K562 (cell line): ENCODE results near the gene STAT6. TPM values are rescaled to one million over a fixed set of nuclear protein-coding genes. Genes with fewer than 3 reads are reported as not detected.

Experiments
- BCL6 ChIP-seq: fragments of 250-450 bp; sonication (Bioruptor Pico); IDR thresholded peaks from 2 replicates; pipeline ENCODE4 v1.4.0; 2020
- CSDE1 ChIP-seq, 2 experiments: fragments of 450-650 bp; IDR thresholded peaks; 2 replicates each; pipeline ENCODE4 v1.6.1; 2016; ENCODE audit warnings: mild to moderate bottlenecking in 1 of 2
- GATAD2A ChIP-seq: fragments of 450-650 bp; IDR thresholded peaks from 2 replicates; pipeline ENCODE4 v1.6.1; 2017
- HMGN3 ChIP-seq: IDR thresholded peaks from 2 replicates; pipeline ENCODE4 v1.6.1; 2011; ENCODE audit warnings: borderline replicate concordance, low read depth, mild to moderate bottlenecking, mixed read lengths, low read length; ENCODE audit not compliant: insufficient read length; ENCODE audit errors: extremely low read depth
- HSF4 ChIP-seq: fragments of 250-450 bp; sonication (Bioruptor Pico); IDR thresholded peaks from 2 replicates; pipeline ENCODE4 v2.1.2; 2022; ENCODE audit warnings: mild to moderate bottlenecking, moderate library complexity, borderline replicate concordance
- KDM4B ChIP-seq, 2 experiments: fragments of 450-650 bp in 1 of 2; sonication (generic) in 1 of 2; IDR thresholded peaks; 2 replicates each; pipeline ENCODE4 v1.6.1; 2016 to 2017; ENCODE audit warnings: borderline replicate concordance in 2 of 2, antibody characterized with exemption in 1 of 2, low read depth in 1 of 2, mild to moderate bottlenecking in 1 of 2
- NEUROD1 ChIP-seq: fragments of 150-350 bp; IDR thresholded peaks from 2 replicates; pipeline ENCODE4 v1.6.1; 2014; ENCODE audit warnings: borderline replicate concordance, low read length, low read depth; ENCODE audit not compliant: partially characterized antibody
- NR3C1 ChIP-seq: sonication (generic); formaldehyde crosslinking; IDR thresholded peaks from 2 replicates; pipeline ENCODE4 v1.8.1; 2022; ENCODE audit warnings: missing genetic modification reagents
- OTX1 ChIP-seq: fragments of 450-650 bp; formaldehyde crosslinking; IDR thresholded peaks from 2 replicates; pipeline ENCODE4 v1.4.0; 2022; ENCODE audit warnings: mild to moderate bottlenecking
- XRCC4 ChIP-seq: IDR thresholded peaks from one replicate; pipeline ENCODE4 v1.6.1; 2011; ENCODE audit not compliant: insufficient read depth, insufficient read length; ENCODE audit errors: extremely low read depth
- ZNF133 ChIP-seq: fragments of 250-450 bp; sonication (Bioruptor Pico); IDR thresholded peaks from 2 replicates; pipeline ENCODE4 v1.4.0; 2020; ENCODE audit warnings: mild to moderate bottlenecking
- ZNF311 ChIP-seq: fragments of 250-450 bp; sonication (Bioruptor Pico); IDR thresholded peaks from 2 replicates; pipeline ENCODE4 v1.4.0; 2020; ENCODE audit warnings: mild to moderate bottlenecking, moderate library complexity
- polyA plus RNA-seq, 8 experiments: library from polyadenylated mRNA; depleted of rRNA in 4 of 8; stranded (reverse) in 5 of 8; unstranded in 3 of 8; fragments of >200 nt; fragmentation: Nextera tagmentation in 2 of 8; fragmentation: Illumina TruSeq in 1 of 8; extraction: Ambion mirVana in 2 of 8; extraction: Trizol in 1 of 8; gene quantifications; 2 replicates each; pipeline versions ENCODE4 v1.2.1 to v1.2.3, GENCODE V29; 2011 to 2014; ENCODE audit warnings: inconsistent platforms in 1 of 8, missing spikeins in 1 of 8
- total RNA-seq, 7 experiments: library from RNA; depleted of rRNA in 6 of 7; stranded (reverse); fragments of >200 nt in 6 of 7; fragmentation: Illumina TruSeq in 2 of 7; extraction: Trizol in 2 of 7; gene quantifications; 2 replicates each; pipeline versions ENCODE4 v1.2.1 to v1.2.3, GENCODE V29; 2011 to 2021; ENCODE audit warnings: low replicate concordance in 1 of 7
- TF ChIP-seq, protein P1 (sequence below): fragments of 200-800 bp; sonication (Bioruptor generic); IDR thresholded peaks from 2 replicates; pipeline ENCODE4 v1.6.1; 2016; ENCODE audit warnings: missing genetic modification characterization, missing compliant biosample characterization
- TF ChIP-seq, protein P2 (sequence below): fragments of 450-650 bp; IDR thresholded peaks from 2 replicates; pipeline ENCODE4 v1.6.1; 2016; ENCODE audit warnings: low read depth

The STAT6 gene
- total and polyA plus RNA-seq, 9 of the 15 experiments (the other 6 are each of a cell fraction or from before 2014, with no cell fraction given) = 2.4 to 49.5 (median 26.5) TPM

DNA sequence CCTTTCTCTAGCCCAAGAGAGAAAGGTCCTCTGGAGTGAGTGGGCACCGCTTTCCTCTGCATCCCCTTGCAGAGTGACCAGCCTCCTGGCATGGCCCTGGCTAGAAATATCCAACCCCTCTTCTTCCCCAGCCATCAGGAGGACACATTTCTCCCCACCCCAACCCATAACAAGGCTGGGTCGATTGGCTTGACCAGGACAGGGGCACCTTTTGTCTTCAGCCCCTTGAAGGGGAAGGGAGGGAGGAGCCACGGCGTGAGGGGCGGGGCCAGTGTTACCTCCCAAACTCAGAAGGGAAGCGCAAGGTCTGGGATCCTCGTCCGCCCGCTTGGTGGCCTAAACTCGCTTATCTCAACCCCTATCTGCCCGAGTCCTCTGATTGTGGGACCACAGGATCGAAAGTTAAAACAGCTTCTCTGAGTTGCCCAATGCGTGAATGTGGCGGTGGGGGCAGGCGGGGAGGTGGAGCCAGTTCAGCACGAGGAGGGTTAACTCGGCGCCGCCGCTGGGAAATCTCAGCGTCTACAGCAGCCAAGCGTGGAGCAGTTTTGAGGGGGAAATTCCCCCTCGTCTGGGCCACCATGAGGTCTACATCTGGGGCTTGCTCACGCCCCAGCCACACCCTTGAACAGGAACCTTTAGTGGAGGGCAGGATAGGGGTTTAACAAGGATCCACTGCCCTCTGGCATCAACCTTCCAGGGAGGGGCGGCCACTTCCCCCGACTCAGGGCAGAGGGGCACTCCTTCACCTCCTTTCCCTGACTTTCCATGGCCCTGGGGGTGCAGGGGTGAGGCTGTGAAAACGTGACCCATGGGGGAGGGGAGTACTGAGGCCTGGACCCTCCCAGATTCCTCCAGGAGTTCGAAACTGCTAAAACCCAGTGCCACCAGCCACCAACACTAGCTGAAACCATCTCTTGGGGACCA lies 795 bp downstream of the STAT6 start (continued):
- TF ChIP-seq, protein P1, sequence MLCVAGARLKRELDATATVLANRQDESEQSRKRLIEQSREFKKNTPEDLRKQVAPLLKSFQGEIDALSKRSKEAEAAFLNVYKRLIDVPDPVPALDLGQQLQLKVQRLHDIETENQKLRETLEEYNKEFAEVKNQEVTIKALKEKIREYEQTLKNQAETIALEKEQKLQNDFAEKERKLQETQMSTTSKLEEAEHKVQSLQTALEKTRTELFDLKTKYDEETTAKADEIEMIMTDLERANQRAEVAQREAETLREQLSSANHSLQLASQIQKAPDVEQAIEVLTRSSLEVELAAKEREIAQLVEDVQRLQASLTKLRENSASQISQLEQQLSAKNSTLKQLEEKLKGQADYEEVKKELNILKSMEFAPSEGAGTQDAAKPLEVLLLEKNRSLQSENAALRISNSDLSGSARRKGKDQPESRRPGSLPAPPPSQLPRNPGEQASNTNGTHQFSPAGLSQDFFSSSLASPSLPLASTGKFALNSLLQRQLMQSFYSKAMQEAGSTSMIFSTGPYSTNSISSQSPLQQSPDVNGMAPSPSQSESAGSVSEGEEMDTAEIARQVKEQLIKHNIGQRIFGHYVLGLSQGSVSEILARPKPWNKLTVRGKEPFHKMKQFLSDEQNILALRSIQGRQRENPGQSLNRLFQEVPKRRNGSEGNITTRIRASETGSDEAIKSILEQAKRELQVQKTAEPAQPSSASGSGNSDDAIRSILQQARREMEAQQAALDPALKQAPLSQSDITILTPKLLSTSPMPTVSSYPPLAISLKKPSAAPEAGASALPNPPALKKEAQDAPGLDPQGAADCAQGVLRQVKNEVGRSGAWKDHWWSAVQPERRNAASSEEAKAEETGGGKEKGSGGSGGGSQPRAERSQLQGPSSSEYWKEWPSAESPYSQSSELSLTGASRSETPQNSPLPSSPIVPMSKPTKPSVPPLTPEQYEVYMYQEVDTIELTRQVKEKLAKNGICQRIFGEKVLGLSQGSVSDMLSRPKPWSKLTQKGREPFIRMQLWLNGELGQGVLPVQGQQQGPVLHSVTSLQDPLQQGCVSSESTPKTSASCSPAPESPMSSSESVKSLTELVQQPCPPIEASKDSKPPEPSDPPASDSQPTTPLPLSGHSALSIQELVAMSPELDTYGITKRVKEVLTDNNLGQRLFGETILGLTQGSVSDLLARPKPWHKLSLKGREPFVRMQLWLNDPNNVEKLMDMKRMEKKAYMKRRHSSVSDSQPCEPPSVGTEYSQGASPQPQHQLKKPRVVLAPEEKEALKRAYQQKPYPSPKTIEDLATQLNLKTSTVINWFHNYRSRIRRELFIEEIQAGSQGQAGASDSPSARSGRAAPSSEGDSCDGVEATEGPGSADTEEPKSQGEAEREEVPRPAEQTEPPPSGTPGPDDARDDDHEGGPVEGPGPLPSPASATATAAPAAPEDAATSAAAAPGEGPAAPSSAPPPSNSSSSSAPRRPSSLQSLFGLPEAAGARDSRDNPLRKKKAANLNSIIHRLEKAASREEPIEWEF (CRISPR knock-in tag) = no peak
- TF ChIP-seq, protein P2, sequence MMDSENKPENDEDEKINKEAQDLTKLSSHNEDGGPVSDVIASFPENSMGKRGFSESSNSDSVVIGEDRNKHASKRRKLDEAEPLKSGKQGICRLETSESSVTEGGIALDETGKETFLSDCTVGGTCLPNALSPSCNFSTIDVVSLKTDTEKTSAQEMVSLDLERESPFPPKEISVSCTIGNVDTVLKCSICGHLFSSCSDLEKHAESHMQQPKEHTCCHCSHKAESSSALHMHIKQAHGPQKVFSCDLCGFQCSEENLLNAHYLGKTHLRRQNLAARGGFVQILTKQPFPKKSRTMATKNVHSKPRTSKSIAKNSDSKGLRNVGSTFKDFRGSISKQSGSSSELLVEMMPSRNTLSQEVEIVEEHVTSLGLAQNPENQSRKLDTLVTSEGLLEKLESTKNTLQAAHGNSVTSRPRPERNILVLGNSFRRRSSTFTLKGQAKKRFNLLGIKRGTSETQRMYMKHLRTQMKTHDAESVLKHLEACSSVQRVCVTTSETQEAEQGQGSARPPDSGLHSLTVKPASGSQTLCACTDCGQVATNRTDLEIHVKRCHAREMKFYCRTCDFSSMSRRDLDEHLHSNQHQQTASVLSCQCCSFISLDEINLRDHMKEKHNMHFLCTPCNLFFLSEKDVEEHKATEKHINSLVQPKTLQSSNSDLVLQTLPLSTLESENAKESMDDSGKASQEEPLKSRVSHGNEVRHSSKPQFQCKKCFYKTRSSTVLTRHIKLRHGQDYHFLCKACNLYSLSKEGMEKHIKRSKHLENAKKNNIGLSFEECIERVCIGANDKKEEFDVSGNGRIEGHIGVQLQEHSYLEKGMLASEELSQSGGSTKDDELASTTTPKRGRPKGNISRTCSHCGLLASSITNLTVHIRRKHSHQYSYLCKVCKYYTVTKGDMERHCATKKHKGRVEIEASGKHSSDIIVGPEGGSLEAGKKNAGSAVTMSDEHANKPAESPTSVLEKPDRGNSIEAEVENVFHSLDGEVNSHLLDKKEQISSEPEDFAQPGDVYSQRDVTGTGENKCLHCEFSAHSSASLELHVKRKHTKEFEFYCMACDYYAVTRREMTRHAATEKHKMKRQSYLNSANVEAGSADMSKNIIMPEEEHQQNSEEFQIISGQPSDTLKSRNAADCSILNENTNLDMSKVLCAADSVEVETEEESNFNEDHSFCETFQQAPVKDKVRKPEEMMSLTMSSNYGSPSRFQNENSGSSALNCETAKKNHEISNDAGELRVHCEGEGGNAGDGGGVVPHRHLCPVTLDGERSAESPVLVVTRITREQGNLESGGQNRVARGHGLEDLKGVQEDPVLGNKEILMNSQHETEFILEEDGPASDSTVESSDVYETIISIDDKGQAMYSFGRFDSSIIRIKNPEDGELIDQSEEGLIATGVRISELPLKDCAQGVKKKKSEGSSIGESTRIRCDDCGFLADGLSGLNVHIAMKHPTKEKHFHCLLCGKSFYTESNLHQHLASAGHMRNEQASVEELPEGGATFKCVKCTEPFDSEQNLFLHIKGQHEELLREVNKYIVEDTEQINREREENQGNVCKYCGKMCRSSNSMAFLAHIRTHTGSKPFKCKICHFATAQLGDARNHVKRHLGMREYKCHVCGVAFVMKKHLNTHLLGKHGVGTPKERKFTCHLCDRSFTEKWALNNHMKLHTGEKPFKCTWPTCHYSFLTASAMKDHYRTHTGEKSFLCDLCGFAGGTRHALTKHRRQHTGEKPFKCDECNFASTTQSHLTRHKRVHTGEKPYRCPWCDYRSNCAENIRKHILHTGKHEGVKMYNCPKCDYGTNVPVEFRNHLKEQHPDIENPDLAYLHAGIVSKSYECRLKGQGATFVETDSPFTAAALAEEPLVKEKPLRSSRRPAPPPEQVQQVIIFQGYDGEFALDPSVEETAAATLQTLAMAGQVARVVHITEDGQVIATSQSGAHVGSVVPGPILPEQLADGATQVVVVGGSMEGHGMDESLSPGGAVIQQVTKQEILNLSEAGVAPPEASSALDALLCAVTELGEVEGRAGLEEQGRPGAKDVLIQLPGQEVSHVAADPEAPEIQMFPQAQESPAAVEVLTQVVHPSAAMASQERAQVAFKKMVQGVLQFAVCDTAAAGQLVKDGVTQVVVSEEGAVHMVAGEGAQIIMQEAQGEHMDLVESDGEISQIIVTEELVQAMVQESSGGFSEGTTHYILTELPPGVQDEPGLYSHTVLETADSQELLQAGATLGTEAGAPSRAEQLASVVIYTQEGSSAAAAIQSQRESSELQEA = no peak
- TF ChIP-seq GATAD2A = no peak
- TF ChIP-seq OTX1 (CRISPR knock-in tag) = no peak
- no peak for TF ChIP-seq NEUROD1
- TF ChIP-seq HMGN3 = no peak
- no peak for TF ChIP-seq CSDE1 (IDR thresholded peaks at IDR 0.05)
- TF ChIP-seq XRCC4 = no peak
- TF ChIP-seq NR3C1 = no peak
- no peak for TF ChIP-seq ZNF133 (CRISPR knock-in tag)
- no peak for TF ChIP-seq BCL6 (CRISPR knock-in tag)
- TF ChIP-seq HSF4 (CRISPR knock-in tag) = no peak
- TF ChIP-seq KDM4B (IDR thresholded peaks at IDR 0.05; ENCODE audit: borderline replicate concordance in 2 of 2, low read depth in 1 of 2) = no peak
- no peak for TF ChIP-seq ZNF311 (CRISPR knock-in tag)
